Measurements from ENCODE around the gene RAB14. TPM values are rescaled to one million over a fixed set of nuclear protein-coding genes. Genes with fewer than 3 reads are reported as not detected.

RAB14 gene
- total RNA-seq, 6 donors from 2014 or later, result 21.3 to 90.8 (median 77.4) TPM

DNA sequence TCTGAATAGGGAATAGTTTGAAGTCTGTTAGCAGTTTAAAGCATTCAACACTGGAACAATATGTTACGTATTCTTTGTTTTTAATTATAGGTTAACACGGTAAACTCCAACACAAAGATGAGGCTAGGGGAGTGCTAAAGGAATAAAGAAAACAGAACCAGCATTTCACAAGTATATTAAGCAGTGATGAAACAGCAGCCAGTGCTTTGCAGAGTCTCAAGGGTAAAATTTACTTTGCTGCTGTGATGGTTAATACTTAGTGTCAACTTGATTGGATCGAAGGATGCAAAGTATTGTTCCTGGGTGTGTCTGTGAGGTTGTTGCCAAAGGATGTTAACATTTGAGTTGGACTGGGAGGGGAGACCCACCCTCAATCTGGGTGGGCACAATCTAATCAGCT lies 36.2 kb upstream of the RAB14 start:
- ATAC-seq (ENCODE audit: low FRiP score in 2 of 2), result no peak
- WGBS, 2 donors, result 73 to 84% methylated on average over 3 of the region's 3 CpGs
- TF ChIP-seq POLR2A (IDR thresholded peaks at IDR 0.05) (no peak), EP300 (IDR thresholded peaks at IDR 0.05) (no peak), CTCF (IDR thresholded peaks at IDR 0.05) (no peak), POLR2AphosphoS5 (IDR thresholded peaks at IDR 0.05) (no peak)

DNA sequence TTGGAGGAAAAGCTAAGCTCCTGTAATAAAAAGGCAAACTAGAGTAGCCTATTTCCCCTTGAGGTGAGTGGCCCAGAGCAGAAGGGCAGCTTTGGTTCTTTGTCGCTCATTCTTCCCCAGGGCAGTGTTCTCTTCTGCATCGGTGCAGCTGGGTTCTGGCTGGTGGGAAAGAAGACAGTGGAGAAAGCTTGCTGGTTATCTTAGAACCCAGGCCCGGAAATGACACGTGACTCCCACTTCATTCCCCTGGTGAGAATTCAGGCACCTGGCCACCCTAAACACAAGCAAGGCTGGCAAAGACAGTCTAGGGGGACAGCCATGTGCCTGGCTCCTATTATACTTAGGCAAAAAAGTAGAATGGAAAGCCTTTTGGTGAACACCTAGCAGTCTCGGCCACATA lies 33.8 kb upstream of the RAB14 start:
- ATAC-seq (ENCODE audit: low FRiP score in 2 of 2) (no peak), DNase-seq (no peak)
- Histone ChIP-seq H3K27me3 (no peaks in the 10 kb centered on the region), H3K4me1 (no peaks in the 10 kb centered on the region), H3K36me3 (no peaks in the 10 kb centered on the region), H3K4me3 (no peak overlapping the region), H3K9me3 (no peaks in the 10 kb centered on the region), H3K27ac (no peak overlapping the region)
- WGBS, 2 donors, result 95 to 96% methylated on average over 5 of the region's 5 CpGs
- no peak for TF ChIP-seq CTCF (IDR thresholded peaks at IDR 0.05)
- no peak for TF ChIP-seq EP300 (IDR thresholded peaks at IDR 0.05)
- no peak for TF ChIP-seq POLR2AphosphoS5 (IDR thresholded peaks at IDR 0.05)
- no peak for TF ChIP-seq POLR2A (IDR thresholded peaks at IDR 0.05)

More for the DNA sequence above, 36.2 kb upstream of the RAB14 start:
- H3K4me1 ChIP-seq, result no peaks in the 10 kb centered on the region
- H3K4me3 ChIP-seq, result no peak overlapping the region
- no peak for DNase-seq
- no peaks in the 10 kb centered on the region for H3K36me3 ChIP-seq
- H3K27me3 ChIP-seq, result no peaks in the 10 kb centered on the region
- no peaks in the 10 kb centered on the region for H3K9me3 ChIP-seq
- no peak overlapping the region for H3K27ac ChIP-seq

- Histone ChIP-seq H3K9me3 (no peaks in the 10 kb centered on the region), H3K4me1 (no peaks in the 10 kb centered on the region), H3K36me3 (no peaks in the 10 kb centered on the region), H3K27me3 (no peaks in the 10 kb centered on the region), H3K4me3 (no peak overlapping the region), H3K27ac (no peak overlapping the region)
- DNase-seq (no peak), ATAC-seq (ENCODE audit: low FRiP score in 2 of 2) (no peak)
- 79 to 86% methylated on average over 6 of the region's 6 CpGs for WGBS, 2 donors
- TF ChIP-seq CTCF (IDR thresholded peaks at IDR 0.05), result no peak
- TF ChIP-seq EP300 (IDR thresholded peaks at IDR 0.05), result no peak
- TF ChIP-seq POLR2A (IDR thresholded peaks at IDR 0.05), result no peak
- no peak for TF ChIP-seq POLR2AphosphoS5 (IDR thresholded peaks at IDR 0.05)
These were observed 33.1 kb upstream of the RAB14 start for GRCh38 chr9:121234832-121235161.

DNA sequence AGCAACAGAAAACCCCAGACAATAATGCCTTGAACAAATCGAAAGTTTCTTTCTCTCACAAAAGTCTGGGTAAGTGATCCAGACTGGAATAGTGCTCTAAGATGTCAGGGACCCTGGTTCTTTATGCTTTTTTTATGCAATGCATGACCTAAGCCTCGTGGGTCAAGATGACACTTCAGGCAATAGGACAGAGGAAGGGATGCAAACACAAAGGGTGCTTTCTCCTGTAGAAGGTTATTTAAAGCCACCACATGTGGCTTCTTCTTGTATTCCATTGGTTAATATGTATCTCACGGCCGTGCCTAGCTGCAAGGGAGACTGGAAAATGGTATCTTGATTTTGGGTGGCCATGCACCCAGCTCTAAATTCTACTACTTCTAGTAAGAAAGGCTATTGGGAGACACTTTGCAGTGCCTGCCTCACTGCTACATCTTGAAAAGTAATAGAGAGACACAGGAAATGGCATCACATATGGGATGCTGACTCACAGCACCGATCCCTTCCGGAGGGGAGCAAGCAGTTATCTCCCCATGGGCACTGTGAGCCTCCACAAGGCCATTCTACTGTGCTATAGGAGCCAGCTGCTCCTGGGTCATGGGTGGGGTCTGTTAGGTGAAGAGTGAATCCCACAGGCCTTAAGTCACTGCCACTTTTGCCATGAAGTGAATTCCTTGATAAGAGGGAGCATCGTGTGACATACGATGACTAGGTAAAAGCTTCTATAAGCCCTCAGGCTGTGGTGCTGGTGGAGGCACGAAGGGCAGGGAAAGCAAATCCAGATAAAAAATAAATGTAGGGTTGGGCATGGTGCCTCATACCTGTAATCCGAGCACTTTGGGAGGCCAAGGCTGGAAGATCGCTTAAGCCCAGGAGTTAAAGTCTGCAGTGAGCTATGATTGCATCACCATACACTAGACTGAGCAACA lies 32.5 kb upstream of the RAB14 start:
- WGBS, 2 donors, result 87 to 89% methylated on average over 11 of the region's 11 CpGs
- TF ChIP-seq POLR2AphosphoS5 (IDR thresholded peaks at IDR 0.05), result no peak
- TF ChIP-seq POLR2A (IDR thresholded peaks at IDR 0.05), result no peak
- TF ChIP-seq EP300 (IDR thresholded peaks at IDR 0.05), result no peak
- no peak for TF ChIP-seq CTCF (IDR thresholded peaks at IDR 0.05)
- no peaks in the 10 kb centered on the region for H3K4me1 ChIP-seq
- no peaks in the 10 kb centered on the region for H3K27me3 ChIP-seq
- H3K27ac ChIP-seq, result no peak overlapping the region
- H3K9me3 ChIP-seq, result no peaks in the 10 kb centered on the region
- H3K4me3 ChIP-seq, result no peak overlapping the region
- no peaks in the 10 kb centered on the region for H3K36me3 ChIP-seq
- DNase-seq (peak in 1 of 2 donors; percentile 29), ATAC-seq (ENCODE audit: low FRiP score in 2 of 2) (no peak)

DNA sequence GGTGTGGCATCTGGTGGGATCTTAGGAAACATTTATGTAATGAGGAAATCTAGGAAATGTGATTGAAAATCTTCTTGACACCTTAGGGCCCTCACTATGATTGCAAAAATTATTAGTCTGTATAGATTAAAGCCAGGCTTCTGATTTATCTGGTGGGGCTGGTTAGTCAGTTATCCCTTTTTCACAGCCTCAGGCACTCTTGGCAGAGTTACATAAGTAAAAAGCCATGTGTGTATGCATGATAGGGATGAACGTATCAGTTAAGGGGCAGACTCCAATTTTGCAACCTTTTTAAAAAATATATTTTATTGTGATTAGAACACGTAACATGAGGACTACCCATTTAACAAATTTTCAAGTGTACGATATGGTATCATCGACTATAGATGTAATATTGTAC lies 30.6 kb upstream of the RAB14 start:
- Histone ChIP-seq H3K27me3 (no peaks in the 10 kb centered on the region), H3K9me3 (no peaks in the 10 kb centered on the region), H3K4me3 (no peak overlapping the region), H3K4me1 (no peaks in the 10 kb centered on the region), H3K27ac (no peak overlapping the region), H3K36me3 (no peaks in the 10 kb centered on the region)
- DNase-seq (no peak), ATAC-seq (ENCODE audit: low FRiP score in 2 of 2) (no peak)
- WGBS, 2 donors, result 91 to 97% methylated on average over 4 of the region's 4 CpGs
- TF ChIP-seq POLR2A (IDR thresholded peaks at IDR 0.05), result no peak
- no peak for TF ChIP-seq CTCF (IDR thresholded peaks at IDR 0.05)
- TF ChIP-seq EP300 (IDR thresholded peaks at IDR 0.05), result no peak
- no peak for TF ChIP-seq POLR2AphosphoS5 (IDR thresholded peaks at IDR 0.05)
